NCI-H1092 treated with DMSO at 0.1 percent for 48 hours (cell line): ENCODE results near the gene ABTB2.
"Not testable (repeated sequence)": the region's sequence is repeated elsewhere in the genome, so short reads cannot be mapped to it uniquely, and the experiment has no call there.

Source experiments
- DNase-seq: peaks from one replicate; lab custom pipeline; 2025; lab: John Stamatoyannopoulos, UW

Gene ABTB2

GRCh38 chr11:34185926-34186841, 171.6 kb downstream of the ABTB2 start:
- DNase-seq, result no peak

GRCh38 chr11:34184505-34185015, 173.2 kb downstream of the ABTB2 start:
- no peak for DNase-seq

DNA sequence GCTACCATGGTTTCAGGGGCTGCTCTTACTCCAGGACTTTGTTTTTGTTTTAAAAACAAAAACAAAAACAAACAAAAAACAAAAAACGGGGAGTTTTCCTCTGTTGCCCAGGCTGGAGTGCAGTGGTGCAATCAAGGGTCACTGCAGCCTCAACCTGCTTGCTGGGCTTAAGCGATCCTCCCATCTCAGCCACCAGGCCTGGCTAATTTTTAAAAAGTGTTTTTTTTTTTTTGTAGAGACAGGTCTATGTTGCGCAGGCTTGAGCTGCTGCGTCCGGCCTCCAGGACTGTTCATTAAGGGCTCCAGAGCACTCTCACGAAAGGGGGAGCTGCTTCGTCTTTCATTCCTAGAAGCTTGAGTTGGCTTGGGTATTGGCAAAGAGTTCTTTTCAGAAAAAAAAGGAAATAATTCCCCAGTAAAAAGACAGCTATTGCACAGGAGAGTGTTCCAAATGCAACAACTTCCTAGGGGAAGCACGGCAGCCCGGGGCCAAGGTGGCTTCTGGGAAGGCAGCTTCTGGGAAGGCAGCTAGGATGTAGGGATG, 173.9 kb downstream of the ABTB2 start:
- DNase-seq, result no peak

DNA sequence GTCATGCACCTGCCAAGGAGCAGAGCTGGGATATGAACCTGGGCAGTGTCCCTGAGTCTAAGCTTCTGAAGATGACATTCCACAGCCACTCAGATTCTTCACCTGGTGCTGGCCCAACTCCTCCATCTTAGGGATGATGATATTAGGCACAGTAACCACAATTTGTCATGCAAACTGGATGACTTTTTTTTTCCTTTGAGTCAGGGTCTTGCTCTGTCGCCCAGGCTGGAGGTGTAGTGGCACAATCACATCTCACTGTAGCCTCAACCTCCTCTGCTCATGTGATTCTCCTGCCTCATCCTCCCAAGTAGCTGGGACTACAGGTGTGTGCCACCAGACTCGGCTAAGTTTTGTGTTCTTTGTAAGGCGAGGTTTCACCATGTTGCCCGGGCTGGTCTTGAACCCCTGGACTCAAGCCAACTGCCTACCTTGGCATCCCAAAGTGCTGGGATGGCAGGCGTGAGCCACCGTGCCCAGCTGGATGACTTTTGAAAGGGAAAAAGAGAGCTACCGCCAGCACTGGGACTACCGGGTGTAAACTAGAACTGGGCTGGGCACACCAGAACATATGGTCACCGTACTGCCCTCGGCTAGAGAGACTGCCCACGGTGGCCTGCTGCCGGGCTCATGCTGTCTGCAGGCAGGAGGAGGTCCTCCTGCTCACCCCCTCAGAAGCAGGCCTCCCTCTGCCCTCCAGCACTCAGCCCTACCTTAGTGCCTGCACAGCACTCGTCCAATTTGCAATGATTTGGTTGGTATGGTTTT, 174.7 kb downstream of the ABTB2 start:
- DNase-seq, result no peak

GRCh38 chr11:34182425-34182824, 175.4 kb downstream of the ABTB2 start:
- no peak for DNase-seq

- DNase-seq, result no peak
Measured at GRCh38 chr11:34181856-34182405, 175.9 kb downstream of the ABTB2 start.

GRCh38 chr11:34181251-34181650, 176.6 kb downstream of the ABTB2 start:
- no peak for DNase-seq

- not testable (repeated sequence) for DNase-seq
Measured at GRCh38 chr11:34180814-34181165, 177.0 kb downstream of the ABTB2 start.

GRCh38 chr11:34180040-34180813, 177.6 kb downstream of the ABTB2 start:
- no peak for DNase-seq

DNA sequence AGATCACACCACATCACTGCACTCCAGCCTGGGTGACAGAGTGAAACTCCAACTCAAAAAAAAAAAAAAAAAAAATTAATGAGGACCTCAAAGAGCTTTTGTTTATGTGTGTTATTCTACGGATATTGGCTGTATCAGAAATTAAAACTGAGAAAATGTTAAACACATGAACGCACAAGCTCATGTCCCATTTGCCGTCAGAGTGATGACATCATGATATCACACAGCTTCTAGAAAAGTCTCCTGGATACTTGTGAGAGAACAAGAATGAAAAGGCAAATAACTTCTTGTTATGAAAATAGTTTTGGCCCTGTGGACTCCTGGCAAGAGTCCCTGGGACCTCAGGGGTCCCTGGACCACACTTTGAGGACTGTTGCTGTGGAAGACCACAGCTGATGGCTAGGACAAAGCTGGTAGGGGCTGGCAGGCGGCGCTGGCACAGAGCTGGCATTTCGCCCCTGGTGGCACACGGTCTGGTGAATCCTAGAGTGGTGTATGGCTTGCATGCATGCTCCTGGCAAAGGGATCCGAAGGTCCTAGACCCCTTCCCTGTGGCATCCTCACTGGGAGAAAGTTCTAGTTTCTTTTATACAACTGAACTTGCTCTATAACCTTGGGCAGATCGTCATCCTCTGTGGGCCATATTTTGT, 178.7 kb downstream of the ABTB2 start:
- no peak for DNase-seq

DNA sequence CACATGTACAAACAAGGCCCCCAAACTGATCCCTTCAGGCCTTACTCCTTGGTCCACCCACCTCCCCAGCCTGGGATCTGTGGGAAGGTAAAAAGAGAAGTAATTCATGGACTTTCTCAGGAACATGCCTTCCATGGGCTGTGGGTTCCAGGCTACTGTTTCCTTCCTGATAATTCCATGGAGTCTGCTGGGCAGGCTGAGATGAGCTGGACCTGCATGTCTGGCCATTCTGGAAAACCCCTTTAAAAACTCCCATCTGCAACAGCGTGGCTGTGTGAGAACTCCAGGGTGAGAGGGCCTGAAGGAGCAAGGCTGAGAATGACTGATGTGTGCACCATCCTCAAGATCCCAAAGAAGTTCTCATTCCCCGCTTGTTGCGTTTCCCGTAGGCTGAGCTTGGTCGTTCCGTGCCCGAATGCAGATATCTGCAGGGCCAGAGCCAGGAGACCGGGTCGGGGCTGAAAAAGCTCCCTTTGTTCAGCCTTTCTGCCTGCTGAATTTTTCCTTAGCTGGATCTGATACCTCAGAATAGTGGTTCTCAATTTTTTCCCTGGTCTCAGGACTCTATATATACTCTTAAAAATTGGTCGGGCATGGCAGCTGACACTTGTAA, 179.5 kb downstream of the ABTB2 start:
- no peak for DNase-seq

DNA sequence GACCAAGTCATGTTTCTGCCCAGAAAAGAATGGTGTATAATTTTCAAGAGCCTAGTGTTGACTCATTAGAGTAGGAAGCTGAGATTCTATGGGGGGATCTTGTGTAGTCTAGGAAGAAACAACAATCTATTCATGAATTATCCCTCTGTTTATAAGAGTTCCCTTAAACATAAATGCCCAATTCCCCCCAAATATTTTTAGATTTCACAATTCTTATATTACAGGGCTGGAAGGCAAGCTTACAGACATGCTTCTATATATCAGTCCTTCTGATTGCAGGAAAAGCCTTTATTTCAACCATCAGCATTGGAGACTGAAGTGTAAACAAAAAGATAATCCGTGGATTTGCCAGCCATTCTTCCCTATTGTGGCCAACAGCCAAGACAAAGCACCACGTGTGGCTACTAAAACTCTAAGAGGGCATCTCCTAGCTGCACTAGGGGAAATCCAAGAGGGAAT, 181.0 kb downstream of the ABTB2 start:
- DNase-seq, result peak; percentile 73

DNA sequence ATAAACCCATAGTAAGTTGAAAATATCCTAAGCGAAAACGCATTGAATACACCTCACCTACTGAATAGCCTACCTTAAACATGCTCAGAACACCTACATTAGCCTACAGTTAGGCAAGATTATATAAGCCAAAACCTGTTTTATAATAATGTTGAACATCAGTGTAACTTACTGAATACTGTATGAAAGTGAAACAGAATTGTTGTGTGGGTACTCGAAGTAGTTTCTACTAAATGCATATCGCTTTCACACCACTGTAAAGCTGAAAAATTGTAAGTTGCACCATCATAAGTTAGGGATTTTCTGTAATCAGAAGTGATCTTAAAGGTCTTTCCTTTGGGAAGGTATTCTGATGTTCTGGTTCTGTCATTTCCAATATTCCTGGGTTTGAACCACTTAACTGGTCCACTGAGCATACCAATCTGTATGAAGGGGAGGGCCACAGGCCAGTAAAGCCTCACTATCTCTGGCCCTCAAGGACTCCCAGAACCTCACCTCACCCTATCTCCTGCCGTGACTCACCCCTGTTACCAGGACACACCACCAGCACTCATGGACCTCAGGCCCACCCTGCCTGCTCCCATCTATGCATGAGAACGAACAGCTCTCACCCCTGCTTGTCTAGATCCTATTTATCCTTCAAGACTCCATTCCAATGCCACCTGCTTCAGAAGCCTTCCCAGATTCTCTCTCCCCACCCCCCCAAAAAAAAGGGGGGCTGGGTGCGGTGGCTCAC, 182.4 kb downstream of the ABTB2 start:
- no peak for DNase-seq

DNA sequence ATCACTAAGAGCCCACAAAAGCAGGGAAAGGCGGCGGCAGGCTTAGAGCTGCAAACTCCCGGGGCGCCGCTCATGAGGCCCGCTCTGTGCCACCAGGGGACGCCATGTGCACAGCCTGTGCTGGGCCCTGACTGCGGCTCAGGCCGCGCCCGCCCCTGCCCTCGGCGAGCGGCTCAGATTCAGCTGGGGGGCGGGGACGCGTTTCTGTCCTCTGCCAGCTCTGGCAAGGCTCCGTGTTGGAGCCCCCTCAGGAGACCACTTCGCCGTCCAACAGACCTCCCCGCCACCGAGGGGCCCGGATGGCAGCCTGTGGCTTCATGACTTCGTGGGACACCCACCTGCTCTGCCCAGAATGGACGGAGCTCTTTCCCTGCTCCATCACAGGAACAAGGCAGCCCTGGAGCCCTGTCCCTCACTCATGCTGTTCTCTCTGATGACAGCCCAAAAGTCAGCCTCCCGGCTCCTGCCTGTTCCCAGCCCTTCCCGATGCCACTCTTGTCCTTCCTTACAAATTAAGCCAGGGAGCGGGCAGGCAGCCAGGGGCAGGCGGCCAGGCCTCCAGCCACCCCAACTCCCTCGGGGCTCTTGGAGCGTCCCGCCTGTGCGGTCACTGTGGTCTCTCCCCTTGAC, 183.3 kb downstream of the ABTB2 start:
- DNase-seq, result peak; percentile 70

DNA sequence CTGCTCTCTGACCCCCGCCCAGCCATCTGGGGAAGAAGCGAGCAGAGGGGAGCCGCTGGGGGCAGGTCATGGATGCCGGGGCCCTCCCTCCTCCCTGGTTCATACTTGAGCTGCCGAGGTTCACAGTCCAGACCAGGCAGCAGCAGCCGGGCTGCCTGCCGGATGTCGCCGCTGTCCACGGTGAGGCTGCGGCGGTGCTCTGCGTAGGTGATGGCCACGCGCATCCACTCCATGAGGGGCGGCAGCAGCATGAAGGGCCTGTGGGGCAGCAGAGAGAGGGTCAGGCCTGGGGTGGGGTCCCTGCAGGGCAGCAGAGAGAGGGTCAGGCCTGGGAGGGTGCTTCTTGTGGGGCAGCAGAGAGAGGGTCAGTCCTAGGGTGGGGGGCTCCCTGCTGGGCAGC, 184.8 kb downstream of the ABTB2 start:
- no peak for DNase-seq

DNA sequence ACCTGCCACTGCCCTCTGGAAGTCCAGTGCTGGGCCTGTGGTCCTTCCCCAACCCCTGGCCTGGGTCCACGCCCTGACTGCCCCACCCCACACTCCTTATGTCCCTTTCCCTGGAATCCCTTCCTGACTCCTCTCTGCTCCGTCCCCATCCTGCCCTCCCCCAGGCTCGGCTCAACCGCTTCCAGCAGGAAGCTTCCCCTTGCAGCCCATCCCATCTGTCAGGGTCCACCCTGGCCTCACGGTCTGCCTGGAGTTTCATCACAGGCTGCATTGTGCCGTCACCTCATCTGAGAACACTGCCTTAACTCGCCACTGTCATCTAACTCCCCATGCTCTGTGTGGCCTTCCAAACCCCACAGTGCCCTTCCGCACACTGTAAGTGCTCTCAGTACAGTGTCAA, 188.1 kb downstream of the ABTB2 start:
- DNase-seq, result no peak

DNA sequence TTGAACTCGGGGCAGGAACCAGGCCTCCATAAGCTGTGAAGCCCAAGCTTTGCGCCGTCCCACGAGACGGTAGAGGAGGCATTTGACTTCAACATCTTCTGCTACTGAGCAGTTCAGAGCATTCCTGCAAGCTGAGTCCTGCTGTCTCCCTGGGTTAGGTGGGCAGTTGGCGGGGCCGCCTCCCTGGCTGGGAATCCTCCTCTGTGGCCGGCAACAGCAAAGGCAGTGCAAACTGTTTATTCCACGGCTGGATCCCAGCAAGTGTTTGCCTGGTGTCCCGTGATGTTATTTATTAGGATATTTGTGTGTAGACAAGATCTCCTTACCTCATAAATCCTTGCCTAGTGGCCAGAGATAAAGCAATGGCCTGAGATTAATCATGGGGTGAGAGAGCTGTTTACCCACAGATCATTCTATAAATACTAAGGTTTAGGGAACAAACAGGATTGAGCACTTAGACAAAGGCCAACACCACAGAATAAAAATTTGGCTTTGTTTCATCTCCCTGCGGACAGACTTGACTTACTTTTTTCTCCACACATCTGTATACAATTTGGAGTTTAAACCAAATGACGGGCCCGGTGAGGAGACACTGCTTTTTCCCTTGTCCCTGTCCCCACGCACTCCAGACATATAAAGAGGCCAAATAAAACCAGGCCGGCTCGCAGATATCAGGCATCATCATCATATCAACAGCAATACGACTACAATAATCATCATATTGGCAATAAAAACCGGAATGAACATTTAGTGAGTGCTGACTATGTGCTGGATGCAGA, 189.0 kb downstream of the ABTB2 start:
- no peak for DNase-seq

- DNase-seq, result no peak
Measured at GRCh38 chr11:34167961-34168360, 189.8 kb downstream of the ABTB2 start.
